Measurements from ENCODE around the gene TATDN3.
"Not testable (repeated sequence)": the region's sequence is repeated elsewhere in the genome, so short reads cannot be mapped to it uniquely, and the experiment has no call there.

TATDN3 gene

GRCh38 chr1:212775241-212775640 is 16.5 kb upstream of the TATDN3 start:
- no peak overlapping the region for H3K9ac ChIP-seq (ENCODE audit: low read depth, low read length, poor library complexity)
- no peak overlapping the region for H3K4ac ChIP-seq (ENCODE audit: low read length)
- peaks cover 3 to 59% of the 10 kb centered on the region in 2 donors for H3K36me3 ChIP-seq (replicated peaks in 1 of 2; ENCODE audit: control insufficient read depth in 2 of 2, insufficient read depth in 2 of 2, low read length in 2 of 2)
- H3K27me3 ChIP-seq (ENCODE audit: control insufficient read depth in 3 of 3, insufficient read depth in 3 of 3, low read depth in 1 of 3, low read length in 3 of 3), result no peaks in the 10 kb centered on the region
- no peak overlapping the region for H2BK5ac ChIP-seq (ENCODE audit: low read length)
- no peak overlapping the region for H3K18ac ChIP-seq (ENCODE audit: low read length)
- no peak for DNase-seq (ENCODE audit: low spot score)
- peaks cover 1 to 31% of the 10 kb centered on the region in 2 donors for H3K9me3 ChIP-seq (replicated peaks in 1 of 2; ENCODE audit: control insufficient read depth in 2 of 2, insufficient read depth in 1 of 2, low read depth in 1 of 2, low read length in 2 of 2)
- no peak overlapping the region for H2BK15ac ChIP-seq (ENCODE audit: low read length)
- no peaks in the 10 kb centered on the region for H3K4me1 ChIP-seq (ENCODE audit: control insufficient read depth in 2 of 2, insufficient read depth in 1 of 2, low read depth in 1 of 2, low read length in 2 of 2)
- H4K8ac ChIP-seq (ENCODE audit: low read depth, low read length), result no peak overlapping the region
- no peak overlapping the region for H4K91ac ChIP-seq (ENCODE audit: low read depth, low read length, poor library complexity)
- H3K14ac ChIP-seq (ENCODE audit: low read length), result no peak overlapping the region
- no peak overlapping the region for H3K27ac ChIP-seq (replicated peaks; ENCODE audit: low read length)
- no peak overlapping the region for H3K4me2 ChIP-seq (ENCODE audit: insufficient read depth, low read length, poor library complexity, severe bottlenecking)
- no peak overlapping the region for H3K4me3 ChIP-seq (ENCODE audit: low read length in 2 of 2)
- no peak overlapping the region for H2AFZ ChIP-seq (ENCODE audit: low read length)
- H2BK120ac ChIP-seq (ENCODE audit: low read depth, low read length), result no peak overlapping the region
- H3K79me1 ChIP-seq (ENCODE audit: low read depth, low read length), result peaks cover 1% of the 10 kb centered on the region
- no peak overlapping the region for H2BK12ac ChIP-seq (ENCODE audit: low read length)
- no peak overlapping the region for H3K23ac ChIP-seq (ENCODE audit: low read depth, low read length, poor library complexity)
- no peak overlapping the region for H2AK5ac ChIP-seq (ENCODE audit: low read depth, low read length)

- Histone ChIP-seq H2BK12ac (ENCODE audit: low read length) (no peak overlapping the region), H4K91ac (ENCODE audit: low read depth, low read length, poor library complexity) (no peak overlapping the region), H2BK5ac (ENCODE audit: low read length) (no peak overlapping the region), H3K9ac (ENCODE audit: low read depth, low read length, poor library complexity) (no peak overlapping the region), H3K4me1 (ENCODE audit: control insufficient read depth in 2 of 2, insufficient read depth in 1 of 2, low read depth in 1 of 2, low read length in 2 of 2) (no peaks in the 10 kb centered on the region), H2BK120ac (ENCODE audit: low read depth, low read length) (no peak overlapping the region), H2AFZ (ENCODE audit: low read length) (no peak overlapping the region), H2BK15ac (ENCODE audit: low read length) (no peak overlapping the region), H3K27me3 (ENCODE audit: control insufficient read depth in 3 of 3, insufficient read depth in 3 of 3, low read depth in 1 of 3, low read length in 3 of 3) (no peaks in the 10 kb centered on the region), H4K8ac (ENCODE audit: low read depth, low read length) (no peak overlapping the region), H3K79me1 (ENCODE audit: low read depth, low read length) (peaks cover 1% of the 10 kb centered on the region), H3K9me3 (replicated peaks in 1 of 2; ENCODE audit: control insufficient read depth in 2 of 2, insufficient read depth in 1 of 2, low read depth in 1 of 2, low read length in 2 of 2) (peaks cover 1 to 23% of the 10 kb centered on the region in 2 donors), H3K4ac (ENCODE audit: low read length) (no peak overlapping the region), H3K36me3 (replicated peaks in 1 of 2; ENCODE audit: control insufficient read depth in 2 of 2, insufficient read depth in 2 of 2, low read length in 2 of 2) (peaks cover 5 to 68% of the 10 kb centered on the region in 2 donors), H2AK5ac (ENCODE audit: low read depth, low read length) (no peak overlapping the region), H3K23ac (ENCODE audit: low read depth, low read length, poor library complexity) (no peak overlapping the region), H3K27ac (replicated peaks; ENCODE audit: low read length) (no peak overlapping the region), H3K14ac (ENCODE audit: low read length) (no peak overlapping the region), H3K18ac (ENCODE audit: low read length) (no peak overlapping the region), H3K4me2 (ENCODE audit: insufficient read depth, low read length, poor library complexity, severe bottlenecking) (no peak overlapping the region), H3K4me3 (ENCODE audit: low read length in 2 of 2) (no peak overlapping the region)
- WGBS, 2 donors (ENCODE audit: extremely low coverage in 2 of 2, insufficient read length in 2 of 2, insufficient replicate concordance in 1 of 2), result no CpG with 5 or more reads among the region's 3 CpGs
- no peak for DNase-seq (ENCODE audit: low spot score)
These were observed 14.5 kb upstream of the TATDN3 start for GRCh38 chr1:212777151-212777550.

- H2BK15ac ChIP-seq (ENCODE audit: low read length); H2BK5ac ChIP-seq (ENCODE audit: low read length); H3K4me3 ChIP-seq (ENCODE audit: low read length in 2 of 2); H3K27ac ChIP-seq (replicated peaks; ENCODE audit: low read length); H2AFZ ChIP-seq (ENCODE audit: low read length); H3K23ac ChIP-seq (ENCODE audit: low read depth, low read length, poor library complexity); H2BK120ac ChIP-seq (ENCODE audit: low read depth, low read length); H3K27me3 ChIP-seq (ENCODE audit: control insufficient read depth in 3 of 3, insufficient read depth in 3 of 3, low read depth in 1 of 3, low read length in 3 of 3); H3K79me1 ChIP-seq (ENCODE audit: low read depth, low read length); H4K8ac ChIP-seq (ENCODE audit: low read depth, low read length); H4K91ac ChIP-seq (ENCODE audit: low read depth, low read length, poor library complexity); H3K4ac ChIP-seq (ENCODE audit: low read length); H3K14ac ChIP-seq (ENCODE audit: low read length); H3K4me2 ChIP-seq (ENCODE audit: insufficient read depth, low read length, poor library complexity, severe bottlenecking); H3K4me1 ChIP-seq (ENCODE audit: control insufficient read depth in 2 of 2, insufficient read depth in 1 of 2, low read depth in 1 of 2, low read length in 2 of 2); H2BK12ac ChIP-seq (ENCODE audit: low read length); H2AK5ac ChIP-seq (ENCODE audit: low read depth, low read length); DNase-seq (ENCODE audit: low spot score); H3K9ac ChIP-seq (ENCODE audit: low read depth, low read length, poor library complexity); H3K18ac ChIP-seq (ENCODE audit: low read length): not testable (repeated sequence)
- no CpG with 5 or more reads among the region's 32 CpGs for WGBS, 2 donors (ENCODE audit: extremely low coverage in 2 of 2, insufficient read length in 2 of 2, insufficient replicate concordance in 1 of 2)
- Histone ChIP-seq H3K9me3 (replicated peaks in 1 of 2; ENCODE audit: control insufficient read depth in 2 of 2, insufficient read depth in 1 of 2, low read depth in 1 of 2, low read length in 2 of 2) (peaks cover 1 to 13% of the 10 kb centered on the region in 2 donors), H3K36me3 (replicated peaks in 1 of 2; ENCODE audit: control insufficient read depth in 2 of 2, insufficient read depth in 2 of 2, low read length in 2 of 2) (peaks cover 9 to 73% of the 10 kb centered on the region in 2 donors)
These were observed 12.6 kb upstream of the TATDN3 start for GRCh38 chr1:212779086-212779485.

GRCh38 chr1:212780759-212781158 is 10.9 kb upstream of the TATDN3 start:
- no peak overlapping the region for H2BK120ac ChIP-seq (ENCODE audit: low read depth, low read length)
- H3K23ac ChIP-seq (ENCODE audit: low read depth, low read length, poor library complexity), result no peak overlapping the region
- H3K4me1 ChIP-seq (ENCODE audit: control insufficient read depth in 2 of 2, insufficient read depth in 1 of 2, low read depth in 1 of 2, low read length in 2 of 2), result no peaks in the 10 kb centered on the region
- no peak overlapping the region for H3K4ac ChIP-seq (ENCODE audit: low read length)
- no peak overlapping the region for H2BK5ac ChIP-seq (ENCODE audit: low read length)
- H3K4me3 ChIP-seq (ENCODE audit: low read length in 2 of 2), result no peak overlapping the region
- no peak overlapping the region for H2BK12ac ChIP-seq (ENCODE audit: low read length)
- H3K27me3 ChIP-seq (ENCODE audit: control insufficient read depth in 3 of 3, insufficient read depth in 3 of 3, low read depth in 1 of 3, low read length in 3 of 3), result no peaks in the 10 kb centered on the region
- no peak overlapping the region for H2AFZ ChIP-seq (ENCODE audit: low read length)
- WGBS, 2 donors (ENCODE audit: extremely low coverage in 2 of 2, insufficient read length in 2 of 2, insufficient replicate concordance in 1 of 2), result no CpG with 5 or more reads among the region's 3 CpGs
- DNase-seq (ENCODE audit: low spot score), result no peak
- no peak overlapping the region for H3K27ac ChIP-seq (replicated peaks; ENCODE audit: low read length)
- peaks cover 1% of the 10 kb centered on the region for H3K79me1 ChIP-seq (ENCODE audit: low read depth, low read length)
- H3K9me3 ChIP-seq (replicated peaks in 1 of 2; ENCODE audit: control insufficient read depth in 2 of 2, insufficient read depth in 1 of 2, low read depth in 1 of 2, low read length in 2 of 2), result peaks cover 1 to 8% of the 10 kb centered on the region in 2 donors
- no peak overlapping the region for H4K8ac ChIP-seq (ENCODE audit: low read depth, low read length)
- no peak overlapping the region for H3K9ac ChIP-seq (ENCODE audit: low read depth, low read length, poor library complexity)
- no peak overlapping the region for H3K14ac ChIP-seq (ENCODE audit: low read length)
- H3K18ac ChIP-seq (ENCODE audit: low read length), result no peak overlapping the region
- H3K36me3 ChIP-seq (replicated peaks in 1 of 2; ENCODE audit: control insufficient read depth in 2 of 2, insufficient read depth in 2 of 2, low read length in 2 of 2), result peaks cover 9 to 76% of the 10 kb centered on the region in 2 donors
- H2AK5ac ChIP-seq (ENCODE audit: low read depth, low read length), result no peak overlapping the region
- H4K91ac ChIP-seq (ENCODE audit: low read depth, low read length, poor library complexity), result no peak overlapping the region
- H2BK15ac ChIP-seq (ENCODE audit: low read length), result no peak overlapping the region
- no peak overlapping the region for H3K4me2 ChIP-seq (ENCODE audit: insufficient read depth, low read length, poor library complexity, severe bottlenecking)

All from neuronal stem cell (in vitro differentiated cells).